Choroid plexus epithelial cell (primary cell): Measurements from ENCODE around the gene XCR1.
A peak's percentile ranks its signal among the peaks of the same experiment; 100 is the strongest.

Experiments
- DNase-seq: peaks from one replicate; pipeline ENCODE4 v3.0.0-alpha.2; 2010; ENCODE audit warnings: low read depth
- H3K4me3 ChIP-seq: 2 replicates; pipeline ENCODE4 v1.5.1; 2011; ENCODE audit warnings: low read depth, mild to moderate bottlenecking, control low read depth, low read length, moderate library complexity
- TF ChIP-seq, protein P1 (sequence below): conservative IDR thresholded peaks from 2 replicates; pipeline ENCODE4 v1.5.1; 2011; ENCODE audit warnings: low read depth, mild to moderate bottlenecking, control low read depth, inconsistent platforms, low read length, moderate library complexity

Gene XCR1

DNA sequence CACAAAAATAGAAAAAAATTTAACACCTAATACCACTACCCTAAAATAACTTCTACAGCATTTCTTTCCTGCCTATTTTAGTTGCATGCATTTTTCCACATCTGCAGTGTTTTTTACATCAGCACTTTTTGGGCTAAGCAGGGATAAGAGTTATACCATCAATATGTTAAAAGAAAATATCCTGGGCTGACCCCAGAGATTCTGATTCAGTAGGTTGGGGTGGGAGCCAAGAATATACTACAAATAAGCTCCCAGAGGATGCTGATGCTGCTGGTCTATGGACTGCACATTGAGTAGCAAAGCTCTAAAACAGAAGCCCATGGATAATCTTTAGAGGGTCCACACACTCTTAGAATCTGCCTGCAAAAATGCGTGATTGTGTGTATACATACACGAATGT lies 46.5 kb downstream of the XCR1 start:
- TF ChIP-seq, protein P1, sequence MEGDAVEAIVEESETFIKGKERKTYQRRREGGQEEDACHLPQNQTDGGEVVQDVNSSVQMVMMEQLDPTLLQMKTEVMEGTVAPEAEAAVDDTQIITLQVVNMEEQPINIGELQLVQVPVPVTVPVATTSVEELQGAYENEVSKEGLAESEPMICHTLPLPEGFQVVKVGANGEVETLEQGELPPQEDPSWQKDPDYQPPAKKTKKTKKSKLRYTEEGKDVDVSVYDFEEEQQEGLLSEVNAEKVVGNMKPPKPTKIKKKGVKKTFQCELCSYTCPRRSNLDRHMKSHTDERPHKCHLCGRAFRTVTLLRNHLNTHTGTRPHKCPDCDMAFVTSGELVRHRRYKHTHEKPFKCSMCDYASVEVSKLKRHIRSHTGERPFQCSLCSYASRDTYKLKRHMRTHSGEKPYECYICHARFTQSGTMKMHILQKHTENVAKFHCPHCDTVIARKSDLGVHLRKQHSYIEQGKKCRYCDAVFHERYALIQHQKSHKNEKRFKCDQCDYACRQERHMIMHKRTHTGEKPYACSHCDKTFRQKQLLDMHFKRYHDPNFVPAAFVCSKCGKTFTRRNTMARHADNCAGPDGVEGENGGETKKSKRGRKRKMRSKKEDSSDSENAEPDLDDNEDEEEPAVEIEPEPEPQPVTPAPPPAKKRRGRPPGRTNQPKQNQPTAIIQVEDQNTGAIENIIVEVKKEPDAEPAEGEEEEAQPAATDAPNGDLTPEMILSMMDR, result no peak
- DNase-seq, result peak; percentile 33

DNA sequence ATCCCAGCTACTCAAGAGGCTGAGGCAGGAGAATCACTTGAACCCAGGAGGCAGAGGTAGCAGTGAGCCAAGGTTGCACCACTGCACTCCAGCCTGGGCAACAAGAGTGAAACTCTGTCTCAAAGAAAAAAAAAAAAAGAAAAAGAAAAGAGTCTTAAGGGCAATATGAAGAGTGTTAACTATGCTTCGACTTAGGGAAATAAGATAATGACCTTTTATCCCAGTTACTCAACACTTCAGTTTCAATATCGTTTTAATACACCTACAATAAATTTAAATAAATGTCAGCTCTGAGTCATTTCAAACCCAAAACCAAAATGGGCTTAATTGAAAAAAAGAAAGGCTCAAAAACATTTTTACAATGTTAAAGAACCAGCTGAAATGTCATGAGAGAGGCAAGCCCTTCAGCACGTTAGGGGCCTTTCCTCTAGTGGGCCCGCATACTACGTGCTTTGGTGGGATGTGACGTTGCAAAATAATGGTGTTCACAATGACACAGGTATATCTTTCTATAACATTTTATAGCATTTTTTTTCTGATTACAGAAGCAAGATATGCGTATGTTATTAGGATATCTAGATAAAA lies 47.0 kb downstream of the XCR1 start:
- TF ChIP-seq, protein P1, result no peak
- DNase-seq, result no peak
- H3K4me3 ChIP-seq, result no peak overlapping the region

More for the DNA sequence above, 46.5 kb downstream of the XCR1 start:
- no peak overlapping the region for H3K4me3 ChIP-seq

DNA sequence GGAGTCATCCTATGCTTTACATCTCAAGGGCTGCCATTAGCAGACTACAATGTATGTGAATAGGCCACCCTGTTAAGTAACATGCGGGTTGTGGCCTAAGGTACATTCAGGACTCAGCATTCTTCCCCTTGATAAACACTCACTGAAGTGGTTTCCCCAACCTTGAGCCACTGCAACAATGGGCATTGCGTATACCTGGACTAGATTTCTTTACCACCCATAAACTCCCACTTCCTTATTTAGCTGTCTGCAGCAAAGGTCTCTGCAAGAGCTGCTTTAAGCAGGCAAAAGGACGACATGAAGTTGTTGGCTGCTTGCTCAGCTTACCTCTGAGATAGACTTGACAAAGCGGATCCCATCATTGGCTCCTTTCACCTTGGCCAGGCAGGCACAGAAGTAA lies 47.9 kb downstream of the XCR1 start:
- TF ChIP-seq, protein P1, result no peak
- no peak overlapping the region for H3K4me3 ChIP-seq
- DNase-seq, result no peak

DNA sequence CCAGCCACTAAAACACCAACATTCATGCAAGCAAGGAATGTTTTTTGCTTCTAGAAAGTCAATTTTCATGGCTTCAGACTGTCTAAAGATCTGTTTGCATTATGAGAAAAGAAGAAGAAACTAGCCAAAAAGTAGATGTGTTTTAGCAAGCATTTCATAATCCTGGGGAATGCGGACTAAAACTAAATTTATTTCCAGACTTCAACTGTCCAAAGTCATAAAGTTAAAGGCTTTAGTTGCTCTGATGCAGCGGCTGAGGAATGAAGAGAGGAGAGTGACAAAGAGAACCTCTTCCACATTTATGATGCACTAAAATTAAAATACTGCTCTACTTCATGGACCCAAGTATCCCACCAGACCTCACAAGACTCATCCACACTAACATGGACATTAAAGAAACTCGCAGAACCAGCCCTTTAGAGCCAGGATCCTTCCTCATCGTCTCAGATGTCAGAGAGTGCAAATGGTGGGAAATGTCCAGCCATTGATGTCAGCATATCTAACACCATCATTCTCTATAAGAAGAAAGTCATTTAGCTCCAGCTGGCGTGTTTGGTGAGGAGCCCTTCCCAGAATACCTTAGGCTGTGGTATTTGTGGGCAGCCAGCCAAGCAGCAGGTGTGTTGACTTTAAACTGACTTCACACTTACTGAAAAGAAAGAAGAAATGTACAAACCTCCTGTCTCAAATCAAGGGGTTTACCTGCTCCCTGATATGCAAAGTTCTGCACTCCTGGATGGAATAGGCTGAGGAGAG lies 49.1 kb downstream of the XCR1 start:
- TF ChIP-seq, protein P1, result no peak
- H3K4me3 ChIP-seq, result no peak overlapping the region
- no peak for DNase-seq

DNA sequence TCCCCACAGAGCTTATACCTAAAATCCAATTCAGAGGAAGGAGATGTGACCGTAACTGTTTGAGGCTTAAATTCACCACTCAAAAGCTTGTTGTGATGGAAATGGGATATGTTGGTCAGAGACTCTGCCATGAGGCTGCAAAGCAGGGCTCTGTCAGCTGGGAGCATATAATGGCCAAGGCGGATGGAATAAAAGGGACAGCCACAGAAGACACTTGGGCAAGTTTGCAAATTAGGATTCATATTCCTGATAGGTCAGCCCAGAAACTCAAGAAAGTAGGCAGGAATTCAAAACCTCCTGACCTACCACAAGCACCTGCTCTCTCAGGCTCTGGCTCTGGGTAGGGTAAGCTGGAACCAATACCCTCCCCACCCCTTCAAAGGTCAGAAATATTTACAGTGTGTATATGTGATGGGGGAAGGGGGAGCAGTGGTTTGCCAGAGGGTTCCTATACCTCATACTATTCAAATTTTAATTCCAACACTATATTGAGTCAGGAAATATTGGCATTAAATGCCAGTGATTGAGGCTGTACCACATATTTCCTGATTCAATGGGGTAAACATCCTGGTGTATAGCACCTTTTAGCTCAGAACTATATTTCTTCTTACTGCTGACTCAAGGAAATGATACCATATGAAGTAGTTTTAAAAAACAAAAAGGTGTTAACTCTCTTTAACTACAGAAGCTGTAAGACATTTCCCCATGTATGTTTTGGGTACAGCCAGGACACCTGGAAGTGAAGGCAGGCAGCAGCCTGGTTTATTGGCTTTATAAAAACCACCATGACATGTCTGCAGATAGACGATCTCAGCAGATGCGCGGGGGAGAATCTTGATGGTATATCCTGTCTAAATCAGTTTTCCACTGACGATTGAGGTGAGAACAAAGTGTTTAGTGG lies 50.8 kb downstream of the XCR1 start:
- no peak overlapping the region for H3K4me3 ChIP-seq
- DNase-seq, result no peak
- TF ChIP-seq, protein P1, result no peak

DNA sequence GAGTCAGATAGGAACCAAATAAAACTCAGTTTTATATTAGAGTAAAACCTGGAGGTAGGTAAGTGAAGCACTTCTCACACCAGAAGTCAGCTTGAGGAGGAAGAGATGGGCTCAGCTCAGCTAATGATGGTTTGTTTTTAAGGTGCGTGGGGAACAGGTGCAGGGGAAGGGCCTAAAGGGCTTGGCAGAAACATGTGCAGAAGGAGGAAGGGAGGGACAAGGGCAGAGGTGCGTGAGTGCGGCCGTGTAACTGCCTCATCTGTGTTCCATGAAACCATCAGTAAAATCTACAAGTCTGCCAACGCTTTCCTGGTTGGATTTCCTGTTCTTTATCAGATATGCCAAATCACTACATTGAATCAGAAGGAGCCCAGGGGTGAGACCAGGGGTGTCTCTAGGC lies 51.6 kb downstream of the XCR1 start:
- no peak overlapping the region for H3K4me3 ChIP-seq
- TF ChIP-seq, protein P1, result no peak
- no peak for DNase-seq
